ENCODE measurements around the gene CDHR2. TPM values are rescaled to one million over a fixed set of nuclear protein-coding genes. Genes with fewer than 3 reads are reported as not detected.
A peak's percentile ranks its signal among the peaks of the same experiment; 100 is the strongest.

The CDHR2 gene
- total and polyA plus RNA-seq, 8 donors = 0.18 to 0.92 (median 0.32) TPM; not detected in 1

DNA sequence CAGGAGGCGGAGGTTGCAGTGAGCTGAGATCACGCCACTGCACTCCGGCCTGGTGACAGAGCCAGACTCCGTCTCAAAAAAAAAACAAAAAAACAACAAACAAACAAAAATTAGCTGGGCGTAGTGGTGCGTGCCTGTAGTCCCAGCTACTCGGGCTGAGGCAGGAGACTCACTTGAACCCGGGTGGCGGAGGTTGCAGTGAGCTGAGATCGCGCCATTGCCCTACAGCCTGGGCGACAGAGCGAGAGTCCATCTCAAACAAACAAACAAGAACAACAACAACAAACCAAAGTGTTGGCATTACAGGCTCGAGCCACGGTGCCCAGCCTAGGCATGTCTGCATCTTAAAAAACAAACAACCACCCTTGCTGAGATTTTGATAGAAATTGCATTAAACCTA is 24.2 kb upstream of the CDHR2 start:
- peaks cover 0 to 30% of the 10 kb centered on the region in 2 donors for H3K36me3 ChIP-seq
- peak in 1 of 4 donors; percentile 34 for DNase-seq
- no peak overlapping the region for H3K27ac ChIP-seq
- H3K4me3 ChIP-seq = no peak overlapping the region
- TF ChIP-seq, protein P1, sequence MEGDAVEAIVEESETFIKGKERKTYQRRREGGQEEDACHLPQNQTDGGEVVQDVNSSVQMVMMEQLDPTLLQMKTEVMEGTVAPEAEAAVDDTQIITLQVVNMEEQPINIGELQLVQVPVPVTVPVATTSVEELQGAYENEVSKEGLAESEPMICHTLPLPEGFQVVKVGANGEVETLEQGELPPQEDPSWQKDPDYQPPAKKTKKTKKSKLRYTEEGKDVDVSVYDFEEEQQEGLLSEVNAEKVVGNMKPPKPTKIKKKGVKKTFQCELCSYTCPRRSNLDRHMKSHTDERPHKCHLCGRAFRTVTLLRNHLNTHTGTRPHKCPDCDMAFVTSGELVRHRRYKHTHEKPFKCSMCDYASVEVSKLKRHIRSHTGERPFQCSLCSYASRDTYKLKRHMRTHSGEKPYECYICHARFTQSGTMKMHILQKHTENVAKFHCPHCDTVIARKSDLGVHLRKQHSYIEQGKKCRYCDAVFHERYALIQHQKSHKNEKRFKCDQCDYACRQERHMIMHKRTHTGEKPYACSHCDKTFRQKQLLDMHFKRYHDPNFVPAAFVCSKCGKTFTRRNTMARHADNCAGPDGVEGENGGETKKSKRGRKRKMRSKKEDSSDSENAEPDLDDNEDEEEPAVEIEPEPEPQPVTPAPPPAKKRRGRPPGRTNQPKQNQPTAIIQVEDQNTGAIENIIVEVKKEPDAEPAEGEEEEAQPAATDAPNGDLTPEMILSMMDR (IDR thresholded peaks at IDR 0.05) = no peak
- intact Hi-C loops (cut with DNase I) = no loop called here
- no peaks in the 10 kb centered on the region for H3K4me1 ChIP-seq
- no peak for ATAC-seq
- H3K27me3 ChIP-seq = no peaks in the 10 kb centered on the region
- H3K9me3 ChIP-seq = no peaks in the 10 kb centered on the region

DNA sequence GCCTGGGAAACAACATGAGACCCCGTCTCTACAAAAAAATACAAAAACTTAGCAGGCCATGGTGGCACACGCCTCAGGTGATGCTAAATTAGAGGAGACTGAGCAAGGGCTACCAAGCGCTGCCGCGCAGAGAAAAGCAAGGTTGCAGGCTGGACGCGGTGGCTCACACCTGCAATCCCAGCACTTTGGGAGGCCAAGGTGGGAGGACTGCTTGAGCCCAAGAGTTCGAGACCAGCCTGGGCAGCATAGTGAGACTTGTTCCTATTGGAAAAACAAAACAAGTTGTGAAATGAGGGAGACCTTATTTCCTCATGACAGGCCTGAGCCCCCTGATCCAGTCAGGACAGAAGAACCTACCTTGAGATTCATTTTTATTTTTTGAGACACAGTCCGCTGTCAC is 23.5 kb upstream of the CDHR2 start:
- peaks cover 0 to 4% of the 10 kb centered on the region in 2 donors for H3K4me1 ChIP-seq
- DNase-seq = peak in 1 of 4 donors; percentile 38
- no peak overlapping the region for H3K27ac ChIP-seq
- H3K9me3 ChIP-seq = no peaks in the 10 kb centered on the region
- ATAC-seq = no peak
- H3K4me3 ChIP-seq = no peak overlapping the region
- TF ChIP-seq, protein P1 (IDR thresholded peaks at IDR 0.05) = no peak
- H3K27me3 ChIP-seq = no peaks in the 10 kb centered on the region
- H3K36me3 ChIP-seq = peaks cover 0 to 37% of the 10 kb centered on the region in 2 donors
- intact Hi-C loops (cut with DNase I) = no loop called here

DNA sequence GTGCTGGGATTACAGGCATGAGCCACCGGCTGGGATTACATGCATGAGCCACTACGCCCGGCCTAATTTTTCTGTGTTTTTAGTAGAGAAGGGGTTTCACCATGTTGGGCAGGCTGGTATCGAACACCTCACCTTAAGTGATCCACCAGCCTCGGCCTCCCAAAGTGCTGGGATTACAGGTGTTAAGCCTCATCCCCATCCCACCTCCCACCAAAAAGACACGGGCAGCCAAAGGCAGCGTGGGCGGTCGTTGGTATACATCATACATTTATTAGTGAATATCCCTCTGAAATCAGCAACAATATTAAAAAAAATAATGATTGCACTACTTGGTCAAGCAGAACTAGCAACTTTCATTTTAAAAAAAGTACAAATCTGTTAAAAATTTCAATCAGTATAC is 22.7 kb upstream of the CDHR2 start:
- no peaks in the 10 kb centered on the region for H3K27me3 ChIP-seq
- intact Hi-C loops (cut with DNase I) = no loop called here
- H3K4me1 ChIP-seq = peaks cover 0 to 12% of the 10 kb centered on the region in 2 donors
- no peaks in the 10 kb centered on the region for H3K9me3 ChIP-seq
- H3K4me3 ChIP-seq = no peak overlapping the region
- DNase-seq (peak in 1 of 4 donors; percentile 39), ATAC-seq (no peak)
- TF ChIP-seq, protein P1 (IDR thresholded peaks at IDR 0.05) = no peak
- no peak overlapping the region for H3K27ac ChIP-seq
- peaks cover 0 to 45% of the 10 kb centered on the region in 2 donors for H3K36me3 ChIP-seq

DNA sequence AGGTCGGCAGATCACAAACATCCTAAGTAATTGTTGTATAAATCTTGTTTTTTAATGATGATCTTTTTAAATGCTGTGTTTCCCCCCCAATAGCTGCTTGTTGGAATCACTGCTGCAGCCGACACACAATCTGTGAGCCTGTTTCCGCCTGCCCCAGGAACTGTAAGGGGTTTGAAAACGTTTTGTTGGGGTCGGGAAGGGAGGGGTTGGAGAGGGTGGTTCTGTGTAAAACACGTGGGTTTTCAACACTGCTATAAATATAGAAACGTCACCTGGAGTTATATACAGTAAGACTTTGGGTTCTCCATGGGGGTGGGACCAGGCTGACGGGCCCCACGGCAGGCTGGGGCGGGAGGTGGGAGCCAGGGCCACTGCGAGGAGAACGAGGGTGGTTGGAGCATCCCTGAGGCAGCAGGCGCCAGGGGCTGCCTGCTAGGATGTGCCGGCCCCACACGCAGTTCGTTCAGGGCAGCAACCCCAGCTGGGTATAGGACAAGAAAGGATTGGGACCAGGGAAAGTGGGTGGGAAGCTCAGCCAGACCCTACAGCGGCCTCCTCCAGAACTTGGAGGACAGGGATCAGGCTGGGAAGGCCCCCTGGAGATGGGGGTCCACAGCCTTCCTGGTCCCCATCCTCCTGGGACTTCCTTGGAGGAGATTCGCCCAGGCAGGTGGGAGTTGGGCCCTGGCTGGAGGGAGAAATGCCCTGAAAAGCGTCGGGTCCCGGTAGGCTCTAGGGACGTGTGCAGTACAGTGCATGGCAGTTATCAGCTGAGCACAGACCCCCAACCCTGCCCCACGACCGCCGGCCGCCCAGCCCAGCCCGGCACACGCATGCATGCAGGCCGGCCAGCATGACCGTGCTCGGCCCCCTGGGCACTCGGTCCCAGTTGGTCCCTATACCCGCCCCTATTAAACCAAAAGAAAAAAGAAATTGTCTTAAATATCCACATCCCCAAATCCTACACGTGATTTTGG is 21.6 kb upstream of the CDHR2 start:
- H3K9me3 ChIP-seq = no peaks in the 10 kb centered on the region
- no peaks in the 10 kb centered on the region for H3K27me3 ChIP-seq
- TF ChIP-seq, protein P1 (IDR thresholded peaks at IDR 0.05) = no peak
- intact Hi-C loops (cut with DNase I) = no loop called here
- DNase-seq = peak in 1 of 4 donors; percentile 64
- no peak overlapping the region for H3K4me3 ChIP-seq
- H3K36me3 ChIP-seq = peaks cover 0 to 52% of the 10 kb centered on the region in 2 donors
- H3K4me1 ChIP-seq = peaks cover 0 to 23% of the 10 kb centered on the region in 2 donors
- ATAC-seq = no peak
- H3K27ac ChIP-seq = no peak overlapping the region

DNA sequence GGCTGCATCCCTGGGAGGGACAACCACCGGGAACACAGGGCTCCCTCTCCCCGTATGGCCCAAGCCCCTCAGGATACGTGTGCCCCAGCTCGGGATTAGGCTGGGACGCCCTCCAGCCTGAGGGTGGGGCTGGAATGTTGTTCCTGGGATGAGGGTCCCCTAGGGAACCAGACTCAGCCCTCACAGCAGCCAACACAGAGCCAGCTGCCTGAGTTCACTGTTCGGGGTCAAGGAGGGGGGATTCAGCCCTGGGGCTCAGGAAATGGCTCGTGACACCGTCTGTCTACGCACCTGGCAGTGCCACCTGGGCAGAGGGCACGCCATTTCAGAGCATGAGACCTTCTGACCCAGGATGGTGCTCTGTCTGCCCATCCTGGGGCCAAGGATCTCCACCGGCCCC is 20.8 kb upstream of the CDHR2 start:
- DNase-seq (peak in 1 of 4 donors; percentile 49), ATAC-seq (no peak)
- Histone ChIP-seq H3K4me1 (peaks cover 3 to 30% of the 10 kb centered on the region in 2 donors), H3K9me3 (no peaks in the 10 kb centered on the region), H3K27ac (no peak overlapping the region), H3K27me3 (no peaks in the 10 kb centered on the region), H3K4me3 (no peak overlapping the region), H3K36me3 (peaks cover 0 to 52% of the 10 kb centered on the region in 2 donors)
- TF ChIP-seq, protein P1 (IDR thresholded peaks at IDR 0.05) = no peak
- intact Hi-C loops (cut with DNase I) = no loop called here

Measured in left lung (tissue), 10 donors.